Body of pancreas (tissue), 4 donors: ENCODE results near the gene TOPAZ1.

Experiments used
- CTCF ChIP-seq, 7 experiments: fragments of 450-650 bp in 4 of 7; fragments of 200-600 bp in 3 of 7; sonication (generic) in 3 of 7; IDR thresholded peaks; one replicate each; pipeline ENCODE4 v1.5.1; 2016 to 2019; ENCODE audit warnings: antibody characterized with exemption in 7 of 7
- POLR2A ChIP-seq, 3 donors: fragments of 450-650 bp; IDR thresholded peaks; one replicate each; pipeline ENCODE4 v1.6.1; 2016; ENCODE audit warnings: antibody characterized with exemption in 3 of 3, mild to moderate bottlenecking in 2 of 3

- TF ChIP-seq POLR2A (IDR thresholded peaks at IDR 0.05) (no peak), CTCF (IDR thresholded peaks at IDR 0.05) (no peak)
These were observed 79.6 kb downstream of the TOPAZ1 start for GRCh38 chr3:44321335-44321734.
